ENCODE measurements around the gene HS3ST2.

DNA sequence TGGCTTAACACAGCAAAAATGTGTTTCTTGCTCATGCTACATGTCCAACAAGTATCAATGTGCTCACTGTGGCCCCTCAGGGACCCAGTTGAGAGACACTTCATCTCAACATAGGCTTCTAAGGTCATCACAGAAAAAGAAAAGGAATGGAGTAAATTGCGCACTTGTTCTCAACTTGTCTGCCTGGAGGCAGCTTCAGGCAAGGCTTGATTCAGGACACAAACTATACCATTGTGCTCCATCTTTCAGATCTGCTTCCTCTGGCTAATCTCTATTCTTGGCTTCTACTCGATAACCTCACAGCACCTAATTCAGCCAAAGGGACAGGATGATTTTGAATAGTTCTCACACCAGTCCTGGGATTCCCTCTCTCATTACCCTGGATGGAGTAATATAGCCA, 35.6 kb downstream of the HS3ST2 start:
- TF ChIP-seq POLR2A (IDR thresholded peaks at IDR 0.05) (no peak), POLR2AphosphoS5 (IDR thresholded peaks at IDR 0.05) (no peak)
- TF ChIP-seq, protein P1, sequence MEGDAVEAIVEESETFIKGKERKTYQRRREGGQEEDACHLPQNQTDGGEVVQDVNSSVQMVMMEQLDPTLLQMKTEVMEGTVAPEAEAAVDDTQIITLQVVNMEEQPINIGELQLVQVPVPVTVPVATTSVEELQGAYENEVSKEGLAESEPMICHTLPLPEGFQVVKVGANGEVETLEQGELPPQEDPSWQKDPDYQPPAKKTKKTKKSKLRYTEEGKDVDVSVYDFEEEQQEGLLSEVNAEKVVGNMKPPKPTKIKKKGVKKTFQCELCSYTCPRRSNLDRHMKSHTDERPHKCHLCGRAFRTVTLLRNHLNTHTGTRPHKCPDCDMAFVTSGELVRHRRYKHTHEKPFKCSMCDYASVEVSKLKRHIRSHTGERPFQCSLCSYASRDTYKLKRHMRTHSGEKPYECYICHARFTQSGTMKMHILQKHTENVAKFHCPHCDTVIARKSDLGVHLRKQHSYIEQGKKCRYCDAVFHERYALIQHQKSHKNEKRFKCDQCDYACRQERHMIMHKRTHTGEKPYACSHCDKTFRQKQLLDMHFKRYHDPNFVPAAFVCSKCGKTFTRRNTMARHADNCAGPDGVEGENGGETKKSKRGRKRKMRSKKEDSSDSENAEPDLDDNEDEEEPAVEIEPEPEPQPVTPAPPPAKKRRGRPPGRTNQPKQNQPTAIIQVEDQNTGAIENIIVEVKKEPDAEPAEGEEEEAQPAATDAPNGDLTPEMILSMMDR (IDR thresholded peaks at IDR 0.05 in 8 of 11, conservative IDR thresholded peaks at IDR 0.05 in 3 of 11), result no peak

All from spleen (tissue), 7 donors.